ENCODE measurements around the gene GZMB. TPM values are rescaled to one million over a fixed set of nuclear protein-coding genes. Genes with fewer than 3 reads are reported as not detected.

Gene GZMB
- total RNA-seq, 4 donors from 2014 or later: 2.8 to 122 TPM; not detected in 2

- H3K4me3 ChIP-seq: no peak overlapping the region
- no peak for DNase-seq
- TF ChIP-seq CTCF (IDR thresholded peaks at IDR 0.05) (no peak), POLR2A (IDR thresholded peaks at IDR 0.05) (no peak)
- no peaks in the 10 kb centered on the region for H3K9me3 ChIP-seq
- intact Hi-C loops (cut with DNase I; ENCODE audit: low total_unique reads): no loop called here
- H3K27me3 ChIP-seq: no peaks in the 10 kb centered on the region
- no peaks in the 10 kb centered on the region for H3K4me1 ChIP-seq
- H3K36me3 ChIP-seq: no peaks in the 10 kb centered on the region
- no peak overlapping the region for H3K27ac ChIP-seq
These were observed 44.0 kb upstream of the GZMB start for GRCh38 chr14:24677956-24678355.

- intact Hi-C loops (cut with DNase I; ENCODE audit: low total_unique reads): no loop called here
- no peaks in the 10 kb centered on the region for H3K4me1 ChIP-seq
- no peaks in the 10 kb centered on the region for H3K27me3 ChIP-seq
- no peak overlapping the region for H3K27ac ChIP-seq
- H3K36me3 ChIP-seq: no peaks in the 10 kb centered on the region
- no peak overlapping the region for H3K4me3 ChIP-seq
- DNase-seq: no peak
- H3K9me3 ChIP-seq: no peaks in the 10 kb centered on the region
- no peak for TF ChIP-seq POLR2A (IDR thresholded peaks at IDR 0.05)
- TF ChIP-seq CTCF (IDR thresholded peaks at IDR 0.05): no peak
These were observed 40.4 kb upstream of the GZMB start for GRCh38 chr14:24674204-24674970.

- no peaks in the 10 kb centered on the region for H3K27me3 ChIP-seq
- intact Hi-C loops (cut with DNase I; ENCODE audit: low total_unique reads): no loop called here
- no peak overlapping the region for H3K27ac ChIP-seq
- no peaks in the 10 kb centered on the region for H3K4me1 ChIP-seq
- TF ChIP-seq CTCF (IDR thresholded peaks at IDR 0.05): no peak
- TF ChIP-seq POLR2A (IDR thresholded peaks at IDR 0.05): no peak
- no peaks in the 10 kb centered on the region for H3K9me3 ChIP-seq
- DNase-seq: no peak
- H3K36me3 ChIP-seq: no peaks in the 10 kb centered on the region
- H3K4me3 ChIP-seq: no peak overlapping the region
These were observed 39.7 kb upstream of the GZMB start for GRCh38 chr14:24673534-24674203.

GRCh38 chr14:24673059-24673458 lies 39.1 kb upstream of the GZMB start:
- intact Hi-C loops (cut with DNase I; ENCODE audit: low total_unique reads): no loop called here
- H3K36me3 ChIP-seq: no peaks in the 10 kb centered on the region
- H3K4me3 ChIP-seq: no peak overlapping the region
- no peaks in the 10 kb centered on the region for H3K9me3 ChIP-seq
- H3K4me1 ChIP-seq: no peaks in the 10 kb centered on the region
- no peaks in the 10 kb centered on the region for H3K27me3 ChIP-seq
- no peak for TF ChIP-seq CTCF (IDR thresholded peaks at IDR 0.05)
- no peak for TF ChIP-seq POLR2A (IDR thresholded peaks at IDR 0.05)
- H3K27ac ChIP-seq: no peak overlapping the region
- no peak for DNase-seq

GRCh38 chr14:24670594-24670993 lies 36.6 kb upstream of the GZMB start:
- TF ChIP-seq POLR2A (IDR thresholded peaks at IDR 0.05): no peak
- TF ChIP-seq CTCF (IDR thresholded peaks at IDR 0.05): no peak
- no peaks in the 10 kb centered on the region for H3K27me3 ChIP-seq
- H3K4me1 ChIP-seq: no peaks in the 10 kb centered on the region
- no peaks in the 10 kb centered on the region for H3K36me3 ChIP-seq
- no peak overlapping the region for H3K27ac ChIP-seq
- no peaks in the 10 kb centered on the region for H3K9me3 ChIP-seq
- H3K4me3 ChIP-seq: no peak overlapping the region
- no peak for DNase-seq
- intact Hi-C loops (cut with DNase I; ENCODE audit: low total_unique reads): no loop called here
